GM12872 (cell line): ENCODE measurements around the gene RHBDF2.

Experiments used
- CTCF ChIP-seq: IDR thresholded peaks from 3 replicates; pipeline ENCODE4 v1.5.1; 2011; ENCODE audit warnings: low read depth, mild to moderate bottlenecking, low read length, moderate library complexity; ENCODE audit not compliant: insufficient read depth

Gene RHBDF2

DNA sequence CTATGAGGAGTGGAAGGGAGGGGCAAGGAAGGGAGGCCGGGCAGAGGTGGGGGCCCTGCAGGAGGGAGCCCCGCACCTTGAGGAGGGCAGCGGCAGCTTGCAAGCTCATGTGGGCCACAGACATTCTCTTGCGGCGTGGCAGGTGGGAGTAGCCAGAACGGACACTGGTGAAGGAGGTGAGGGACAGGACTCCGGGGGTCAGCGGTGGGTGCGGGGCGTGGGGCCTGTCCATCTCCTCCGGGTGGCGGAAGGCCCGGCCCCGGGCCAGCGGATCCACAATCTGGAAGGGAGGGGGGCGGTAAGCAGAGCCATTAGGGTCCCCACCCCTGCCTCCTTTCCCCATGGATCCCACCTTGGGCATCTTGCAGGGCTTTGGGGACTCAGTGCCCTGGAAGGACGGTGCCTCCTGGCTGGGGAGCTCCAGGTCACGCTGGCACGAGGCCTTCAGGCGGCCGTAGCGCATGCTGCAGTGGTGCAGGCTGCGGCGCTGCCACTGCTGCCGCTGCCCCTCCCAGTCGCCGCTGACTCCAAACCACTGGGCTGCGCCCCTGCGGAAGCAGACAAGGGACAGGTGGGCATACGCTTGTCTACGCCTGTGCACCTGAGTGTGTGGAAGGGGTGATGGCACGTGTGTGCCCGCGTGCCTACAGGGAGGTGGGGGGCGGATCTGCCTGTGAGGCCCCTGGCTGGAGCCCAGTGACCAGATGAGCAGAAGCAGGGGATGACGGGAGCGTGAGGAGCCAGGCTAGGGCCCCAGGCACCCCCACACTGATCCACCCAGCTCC is 22.3 kb downstream of the RHBDF2 start:
- no peak for TF ChIP-seq CTCF

- TF ChIP-seq CTCF = no peak
Measured at GRCh38 chr17:76478097-76478496, 23.1 kb downstream of the RHBDF2 start.

GRCh38 chr17:76477576-76477975 is 23.6 kb downstream of the RHBDF2 start:
- no peak for TF ChIP-seq CTCF

DNA sequence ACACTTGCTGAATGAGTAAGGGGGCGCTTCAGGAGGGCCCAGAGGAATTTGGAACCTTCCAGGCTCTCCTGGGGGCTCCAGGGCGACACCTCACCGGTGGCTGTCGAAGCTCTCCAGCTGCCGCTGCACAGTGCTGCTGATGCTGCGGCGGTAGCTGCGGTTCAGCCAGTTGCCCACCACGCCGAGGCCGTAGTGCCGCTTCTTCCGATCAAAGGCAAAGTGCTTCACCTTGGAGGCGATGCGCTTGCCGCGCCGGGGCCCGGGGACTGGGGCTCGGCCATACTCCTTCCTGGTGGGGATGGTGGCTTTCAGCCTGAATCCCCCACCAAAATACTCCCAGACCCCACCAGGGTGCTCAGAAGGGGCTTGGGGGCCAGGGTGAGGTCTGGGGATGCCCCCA is 24.5 kb downstream of the RHBDF2 start:
- TF ChIP-seq CTCF = no peak

- TF ChIP-seq CTCF = no peak
Measured at GRCh38 chr17:76475302-76475701, 25.9 kb downstream of the RHBDF2 start.

DNA sequence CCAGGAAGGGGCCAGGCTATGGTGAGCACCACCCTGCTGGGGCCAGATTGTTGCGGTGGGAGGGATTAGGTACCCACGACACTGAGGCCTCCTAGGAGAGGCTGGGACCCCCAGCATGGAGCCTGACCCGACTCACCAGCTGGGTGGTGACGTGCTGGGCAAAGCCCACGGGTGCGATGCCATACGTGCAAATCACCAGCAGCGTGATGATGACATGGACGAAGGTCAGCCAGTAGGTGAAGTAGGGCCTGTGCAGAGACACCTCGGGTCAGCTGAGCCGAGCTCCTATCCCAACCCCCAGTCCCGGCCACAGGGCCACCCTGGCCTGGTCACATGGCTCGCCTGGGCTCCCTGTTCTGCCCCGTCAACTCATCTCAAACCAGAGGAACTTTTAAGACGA is 26.3 kb downstream of the RHBDF2 start:
- no peak for TF ChIP-seq CTCF

GRCh38 chr17:76474238-76474637 is 27.0 kb downstream of the RHBDF2 start:
- no peak for TF ChIP-seq CTCF
